ENCODE data around the gene HNRNPH1. TPM values are rescaled to one million over a fixed set of nuclear protein-coding genes. Genes with fewer than 3 reads are reported as not detected.
"Not testable (repeated sequence)": the region's sequence is repeated elsewhere in the genome, so short reads cannot be mapped to it uniquely, and the experiment has no call there.

The HNRNPH1 gene
- 1,015 and 1,039 TPM in 2 replicates for total RNA-seq

GRCh38 chr5:179623003-179623905, at the start of gene HNRNPH1:
HNRNPH1 (minus strand) TSS chr5:179623671; CDS start chr5:179623133, 538 bp downstream.
- Mint-ChIP-seq H3K27me3 (ENCODE audit: low read depth) (no peaks in the 10 kb centered on the region), H3K36me3 (ENCODE audit: low read depth) (peaks cover 52% of the 10 kb centered on the region), H3K4me3 (ENCODE audit: low read depth) (peak within 1 kb of the TSS; percentile 98), H3K9me3 (no peaks in the 10 kb centered on the region), H3K27ac (peak within 1 kb of the TSS; percentile 99), H3K4me1 (ENCODE audit: low read depth) (peaks cover 38% of the 10 kb centered on the region)
- intact Hi-C loops (cut with micrococcal nuclease), result loop anchor here (1.0 to 10.0 kb wide), 10 partner anchors 55 to 1622 kb away; partner anchors contain the start of genes CANX, CLK4, MAML1 and RACK1
- peak; percentile 98 for DNase-seq (ENCODE audit: low spot score)

GRCh38 chr5:179668391-179668790, 44.9 kb upstream of the HNRNPH1 start:
- peak; percentile 18 for DNase-seq (ENCODE audit: low spot score)
- Mint-ChIP-seq H3K27ac (no peak overlapping the region), H3K9me3 (no peaks in the 10 kb centered on the region), H3K27me3 (ENCODE audit: low read depth) (no peaks in the 10 kb centered on the region), H3K4me1 (ENCODE audit: low read depth) (peaks cover 3% of the 10 kb centered on the region), H3K4me3 (ENCODE audit: low read depth) (no peak overlapping the region), H3K36me3 (ENCODE audit: low read depth) (no peaks in the 10 kb centered on the region)
- intact Hi-C loops (cut with micrococcal nuclease), result no loop called here

GRCh38 chr5:179661647-179662046, 38.2 kb upstream of the HNRNPH1 start:
- H3K36me3 Mint-ChIP-seq (ENCODE audit: low read depth); DNase-seq (ENCODE audit: low spot score); H3K27me3 Mint-ChIP-seq (ENCODE audit: low read depth); H3K27ac Mint-ChIP-seq; H3K4me1 Mint-ChIP-seq (ENCODE audit: low read depth); H3K4me3 Mint-ChIP-seq (ENCODE audit: low read depth); intact Hi-C loops (cut with micrococcal nuclease); H3K9me3 Mint-ChIP-seq: not testable (repeated sequence)

GRCh38 chr5:179658179-179658856, 34.8 kb upstream of the HNRNPH1 start:
- DNase-seq (ENCODE audit: low spot score); H3K4me1 Mint-ChIP-seq (ENCODE audit: low read depth); H3K27me3 Mint-ChIP-seq (ENCODE audit: low read depth); H3K36me3 Mint-ChIP-seq (ENCODE audit: low read depth); H3K9me3 Mint-ChIP-seq; intact Hi-C loops (cut with micrococcal nuclease); H3K27ac Mint-ChIP-seq: not testable (repeated sequence)
- H3K4me3 Mint-ChIP-seq (ENCODE audit: low read depth), result peak overlapping the region; percentile 84

- H3K9me3 Mint-ChIP-seq; H3K36me3 Mint-ChIP-seq (ENCODE audit: low read depth); H3K27ac Mint-ChIP-seq; H3K27me3 Mint-ChIP-seq (ENCODE audit: low read depth); DNase-seq (ENCODE audit: low spot score); intact Hi-C loops (cut with micrococcal nuclease); H3K4me1 Mint-ChIP-seq (ENCODE audit: low read depth): not testable (repeated sequence)
- H3K4me3 Mint-ChIP-seq (ENCODE audit: low read depth), result peak overlapping the region; percentile 84
Observed at GRCh38 chr5:179657302-179658178, 34.1 kb upstream of the HNRNPH1 start.

GRCh38 chr5:179653135-179653534, 29.7 kb upstream of the HNRNPH1 start:
- H3K27me3 Mint-ChIP-seq (ENCODE audit: low read depth); H3K9me3 Mint-ChIP-seq; H3K4me3 Mint-ChIP-seq (ENCODE audit: low read depth); H3K4me1 Mint-ChIP-seq (ENCODE audit: low read depth); DNase-seq (ENCODE audit: low spot score); H3K36me3 Mint-ChIP-seq (ENCODE audit: low read depth); H3K27ac Mint-ChIP-seq; intact Hi-C loops (cut with micrococcal nuclease): not testable (repeated sequence)

- intact Hi-C loops (cut with micrococcal nuclease); H3K4me1 Mint-ChIP-seq (ENCODE audit: low read depth); H3K27ac Mint-ChIP-seq; H3K4me3 Mint-ChIP-seq (ENCODE audit: low read depth); H3K36me3 Mint-ChIP-seq (ENCODE audit: low read depth); H3K9me3 Mint-ChIP-seq; H3K27me3 Mint-ChIP-seq (ENCODE audit: low read depth); DNase-seq (ENCODE audit: low spot score): not testable (repeated sequence)
Observed at GRCh38 chr5:179650245-179650644, 26.8 kb upstream of the HNRNPH1 start.

GRCh38 chr5:179649166-179649703, 25.8 kb upstream of the HNRNPH1 start:
- intact Hi-C loops (cut with micrococcal nuclease); H3K9me3 Mint-ChIP-seq; H3K4me3 Mint-ChIP-seq (ENCODE audit: low read depth); H3K36me3 Mint-ChIP-seq (ENCODE audit: low read depth); H3K27me3 Mint-ChIP-seq (ENCODE audit: low read depth); H3K27ac Mint-ChIP-seq; DNase-seq (ENCODE audit: low spot score); H3K4me1 Mint-ChIP-seq (ENCODE audit: low read depth): not testable (repeated sequence)

- Mint-ChIP-seq H3K36me3 (ENCODE audit: low read depth) (no peaks in the 10 kb centered on the region), H3K27me3 (ENCODE audit: low read depth) (no peaks in the 10 kb centered on the region), H3K27ac (no peak overlapping the region), H3K4me3 (ENCODE audit: low read depth) (no peak overlapping the region), H3K9me3 (no peaks in the 10 kb centered on the region), H3K4me1 (ENCODE audit: low read depth) (no peaks in the 10 kb centered on the region)
- intact Hi-C loops (cut with micrococcal nuclease), result no loop called here
- no peak for DNase-seq (ENCODE audit: low spot score)
Observed at GRCh38 chr5:179648410-179648809, 24.9 kb upstream of the HNRNPH1 start.

GRCh38 chr5:179644766-179645165, 21.3 kb upstream of the HNRNPH1 start:
- H3K9me3 Mint-ChIP-seq; H3K4me1 Mint-ChIP-seq (ENCODE audit: low read depth); H3K36me3 Mint-ChIP-seq (ENCODE audit: low read depth); H3K4me3 Mint-ChIP-seq (ENCODE audit: low read depth); intact Hi-C loops (cut with micrococcal nuclease); H3K27me3 Mint-ChIP-seq (ENCODE audit: low read depth); DNase-seq (ENCODE audit: low spot score); H3K27ac Mint-ChIP-seq: not testable (repeated sequence)

GRCh38 chr5:179643141-179643920, 19.9 kb upstream of the HNRNPH1 start:
- intact Hi-C loops (cut with micrococcal nuclease); H3K27ac Mint-ChIP-seq; H3K4me3 Mint-ChIP-seq (ENCODE audit: low read depth); H3K9me3 Mint-ChIP-seq; H3K27me3 Mint-ChIP-seq (ENCODE audit: low read depth); DNase-seq (ENCODE audit: low spot score); H3K4me1 Mint-ChIP-seq (ENCODE audit: low read depth); H3K36me3 Mint-ChIP-seq (ENCODE audit: low read depth): not testable (repeated sequence)

GRCh38 chr5:179642626-179643025, 19.2 kb upstream of the HNRNPH1 start:
- DNase-seq (ENCODE audit: low spot score); H3K4me3 Mint-ChIP-seq (ENCODE audit: low read depth); H3K36me3 Mint-ChIP-seq (ENCODE audit: low read depth); H3K9me3 Mint-ChIP-seq; H3K27me3 Mint-ChIP-seq (ENCODE audit: low read depth); H3K4me1 Mint-ChIP-seq (ENCODE audit: low read depth); H3K27ac Mint-ChIP-seq; intact Hi-C loops (cut with micrococcal nuclease): not testable (repeated sequence)
